ENCODE data around the gene LHFPL4. TPM values are rescaled to one million over a fixed set of nuclear protein-coding genes. Genes with fewer than 3 reads are reported as not detected.

Gene LHFPL4
- total and polyA plus RNA-seq, 2 of the 8 experiments (the other 6 are each of a cell fraction or from before 2014, with no cell fraction given) = 5.0 to 16.9 TPM

DNA sequence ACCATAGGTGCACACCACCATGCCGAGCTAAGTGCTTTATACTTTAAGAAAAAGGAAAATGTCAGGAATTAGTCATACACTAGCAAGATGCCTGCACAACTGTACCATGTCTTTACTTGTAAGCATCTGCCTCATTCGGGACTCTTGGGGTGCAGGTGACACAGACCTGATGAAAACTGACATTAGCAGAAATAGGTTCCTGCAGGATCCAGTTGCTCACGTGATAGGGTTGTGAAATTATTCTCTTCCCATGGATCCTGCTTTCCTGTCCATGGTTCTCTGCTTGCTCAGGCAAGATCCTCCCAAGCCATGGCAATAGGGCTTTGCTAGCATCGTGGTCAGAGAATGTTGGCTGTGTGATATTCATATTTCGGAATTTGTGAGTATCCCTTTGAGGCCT, 10.2 kb upstream of the LHFPL4 start:
- no peak overlapping the region for H3K14ac ChIP-seq (ENCODE audit: insufficient read length)
- no peak overlapping the region for H3K27ac ChIP-seq (ENCODE audit: low read depth, low read length)
- DNase-seq (ENCODE audit: low read depth in 1 of 2, low spot score in 2 of 2) = no peak
- H2BK120ac ChIP-seq (replicated peaks; ENCODE audit: low read depth, low read length) = no peak overlapping the region
- no peak overlapping the region for H3K9ac ChIP-seq (replicated peaks in 1 of 4; ENCODE audit: extremely low read depth in 1 of 4, low read depth in 3 of 4, low read length in 3 of 4)
- no peaks in the 10 kb centered on the region for H3K4me1 ChIP-seq (replicated peaks in 1 of 4; ENCODE audit: control insufficient read depth in 3 of 4, insufficient read depth in 4 of 4, low read length in 3 of 4)
- no peaks in the 10 kb centered on the region for H3K79me2 ChIP-seq (ENCODE audit: control insufficient read depth in 1 of 2, insufficient read depth in 2 of 2, low read length in 2 of 2)
- ChIA-PET POLR2A (ENCODE audit: partially characterized antibody) (no interaction called here), CTCF (ENCODE audit: partially characterized antibody) (interaction anchor here (0.8 kb wide), 1 partner anchor 59 kb away, joined by 3 read pairs; no protein-coding TSS in a partner anchor)
- H2BK15ac ChIP-seq (ENCODE audit: low read length) = no peak overlapping the region
- H4K91ac ChIP-seq (replicated peaks; ENCODE audit: insufficient read length, low read length) = no peak overlapping the region
- no peak overlapping the region for H3K23ac ChIP-seq (ENCODE audit: insufficient read length)
- no peak overlapping the region for H4K8ac ChIP-seq (ENCODE audit: extremely low read depth, insufficient read depth, low read length)
- WGBS, 2 experiments (ENCODE audit: extremely low coverage in 1 of 2, insufficient coverage in 1 of 2, insufficient read length in 1 of 2, insufficient replicate concordance in 2 of 2, low coverage in 1 of 2, low lambda C conversion rate in 2 of 2, missing lambda C conversion rate in 1 of 2) = 91% methylated on average over 5 of the region's 5 CpGs; no CpG with 5 or more reads in 1 of the 2 experiments
- no peak overlapping the region for H2BK5ac ChIP-seq (ENCODE audit: low read depth, low read length)
- FAIRE-seq = no peak
- no peak overlapping the region for H2AFZ ChIP-seq (ENCODE audit: low read length)
- H3K4ac ChIP-seq (replicated peaks; ENCODE audit: insufficient read length, low read depth, low read length) = no peak overlapping the region
- no peaks in the 10 kb centered on the region for H3K79me1 ChIP-seq (ENCODE audit: low read depth, low read length)
- H3K18ac ChIP-seq (ENCODE audit: extremely low read depth, low read length) = no peak overlapping the region
- H3K27me3 ChIP-seq (replicated peaks in 1 of 4; ENCODE audit: control insufficient read depth in 3 of 4, extremely low read depth in 1 of 4, insufficient read depth in 3 of 4, low read length in 3 of 4) = no peaks in the 10 kb centered on the region
- H3K56ac ChIP-seq (replicated peaks; ENCODE audit: insufficient read length, low read depth, low read length) = no peak overlapping the region
- H4K5ac ChIP-seq (ENCODE audit: insufficient read length, low read depth, low read length) = no peak overlapping the region
- H2AK5ac ChIP-seq (ENCODE audit: low read depth, low read length) = no peak overlapping the region
- no peak overlapping the region for H3K4me2 ChIP-seq (ENCODE audit: insufficient read depth in 1 of 2, low read depth in 2 of 2, low read length in 2 of 2)
- H3K4me3 ChIP-seq (ENCODE audit: extremely low read depth in 1 of 4, insufficient read depth in 2 of 4, low read depth in 3 of 4, low read length in 4 of 4) = no peak overlapping the region
- H3K23me2 ChIP-seq (ENCODE audit: low read depth, low read length) = no peaks in the 10 kb centered on the region
- H3K9me3 ChIP-seq (ENCODE audit: insufficient read depth in 2 of 2, low read depth in 1 of 2, low read length in 1 of 2) = peaks cover 4 to 7% of the 10 kb centered on the region in 2 experiments; a peak in 2 of 4 replicates
- no peaks in the 10 kb centered on the region for H3K36me3 ChIP-seq (ENCODE audit: control insufficient read depth in 2 of 4, insufficient read depth in 4 of 4, low read length in 3 of 4)
- no peak overlapping the region for H2BK20ac ChIP-seq (ENCODE audit: low read length)
- H2BK12ac ChIP-seq (ENCODE audit: low read depth, low read length) = no peak overlapping the region
- no peaks in the 10 kb centered on the region for H4K20me1 ChIP-seq (replicated peaks in 1 of 2; ENCODE audit: control insufficient read depth in 1 of 2, insufficient read depth in 2 of 2, low read length in 2 of 2)
- no peak for TF ChIP-seq MAFK (IDR thresholded peaks at IDR 0.05; ENCODE audit: low read depth, low read length)
- no peak for TF ChIP-seq SP4 (IDR thresholded peaks at IDR 0.05; ENCODE audit: low read length)
- no peak for TF ChIP-seq SRF (IDR thresholded peaks at IDR 0.05; ENCODE audit: low read depth, low read length)
- TF ChIP-seq ASH2L (IDR thresholded peaks at IDR 0.05; ENCODE audit: low read length) = no peak
- no peak for TF ChIP-seq CHD1 (IDR thresholded peaks at IDR 0.05; ENCODE audit: low read depth, low read length)
- no peak for TF ChIP-seq POLR2AphosphoS5 (IDR thresholded peaks at IDR 0.05; ENCODE audit: low read depth, low read length)
- TF ChIP-seq, protein P1, sequence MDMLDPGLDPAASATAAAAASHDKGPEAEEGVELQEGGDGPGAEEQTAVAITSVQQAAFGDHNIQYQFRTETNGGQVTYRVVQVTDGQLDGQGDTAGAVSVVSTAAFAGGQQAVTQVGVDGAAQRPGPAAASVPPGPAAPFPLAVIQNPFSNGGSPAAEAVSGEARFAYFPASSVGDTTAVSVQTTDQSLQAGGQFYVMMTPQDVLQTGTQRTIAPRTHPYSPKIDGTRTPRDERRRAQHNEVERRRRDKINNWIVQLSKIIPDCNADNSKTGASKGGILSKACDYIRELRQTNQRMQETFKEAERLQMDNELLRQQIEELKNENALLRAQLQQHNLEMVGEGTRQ (IDR thresholded peaks at IDR 0.05; ENCODE audit: low read length) = no peak
- no peak for TF ChIP-seq RAD21 (IDR thresholded peaks at IDR 0.05 in 1 of 2, conservative IDR thresholded peaks at IDR 0.05 in 1 of 2; ENCODE audit: low read depth in 2 of 2, low read length in 2 of 2)
- TF ChIP-seq KDM4A (IDR thresholded peaks at IDR 0.05; ENCODE audit: low read depth, low read length, severe bottlenecking) = no peak
- no peak for TF ChIP-seq BCL11A (IDR thresholded peaks at IDR 0.05; ENCODE audit: low read depth in 2 of 2, low read length in 2 of 2)
- TF ChIP-seq, protein P2, sequence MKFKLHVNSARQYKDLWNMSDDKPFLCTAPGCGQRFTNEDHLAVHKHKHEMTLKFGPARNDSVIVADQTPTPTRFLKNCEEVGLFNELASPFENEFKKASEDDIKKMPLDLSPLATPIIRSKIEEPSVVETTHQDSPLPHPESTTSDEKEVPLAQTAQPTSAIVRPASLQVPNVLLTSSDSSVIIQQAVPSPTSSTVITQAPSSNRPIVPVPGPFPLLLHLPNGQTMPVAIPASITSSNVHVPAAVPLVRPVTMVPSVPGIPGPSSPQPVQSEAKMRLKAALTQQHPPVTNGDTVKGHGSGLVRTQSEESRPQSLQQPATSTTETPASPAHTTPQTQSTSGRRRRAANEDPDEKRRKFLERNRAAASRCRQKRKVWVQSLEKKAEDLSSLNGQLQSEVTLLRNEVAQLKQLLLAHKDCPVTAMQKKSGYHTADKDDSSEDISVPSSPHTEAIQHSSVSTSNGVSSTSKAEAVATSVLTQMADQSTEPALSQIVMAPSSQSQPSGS (IDR thresholded peaks at IDR 0.05; ENCODE audit: low read length) = no peak
- TF ChIP-seq NANOG (IDR thresholded peaks at IDR 0.05; ENCODE audit: insufficient read depth, low read depth, low read length, poor library complexity, severe bottlenecking) = no peak

Data from H1 (cell line).